HG03196 (cell line): ENCODE data around the gene TSPAN14.
A peak's percentile ranks its signal among the peaks of the same experiment; 100 is the strongest.

ENCODE experiments used
- ATAC-seq: cut with Tn5 transposase; IDR thresholded peaks from one replicate; pipeline ENCODE4 v1.9.1; 2021; ENCODE audit not compliant: unreplicated experiment

TSPAN14 gene

DNA sequence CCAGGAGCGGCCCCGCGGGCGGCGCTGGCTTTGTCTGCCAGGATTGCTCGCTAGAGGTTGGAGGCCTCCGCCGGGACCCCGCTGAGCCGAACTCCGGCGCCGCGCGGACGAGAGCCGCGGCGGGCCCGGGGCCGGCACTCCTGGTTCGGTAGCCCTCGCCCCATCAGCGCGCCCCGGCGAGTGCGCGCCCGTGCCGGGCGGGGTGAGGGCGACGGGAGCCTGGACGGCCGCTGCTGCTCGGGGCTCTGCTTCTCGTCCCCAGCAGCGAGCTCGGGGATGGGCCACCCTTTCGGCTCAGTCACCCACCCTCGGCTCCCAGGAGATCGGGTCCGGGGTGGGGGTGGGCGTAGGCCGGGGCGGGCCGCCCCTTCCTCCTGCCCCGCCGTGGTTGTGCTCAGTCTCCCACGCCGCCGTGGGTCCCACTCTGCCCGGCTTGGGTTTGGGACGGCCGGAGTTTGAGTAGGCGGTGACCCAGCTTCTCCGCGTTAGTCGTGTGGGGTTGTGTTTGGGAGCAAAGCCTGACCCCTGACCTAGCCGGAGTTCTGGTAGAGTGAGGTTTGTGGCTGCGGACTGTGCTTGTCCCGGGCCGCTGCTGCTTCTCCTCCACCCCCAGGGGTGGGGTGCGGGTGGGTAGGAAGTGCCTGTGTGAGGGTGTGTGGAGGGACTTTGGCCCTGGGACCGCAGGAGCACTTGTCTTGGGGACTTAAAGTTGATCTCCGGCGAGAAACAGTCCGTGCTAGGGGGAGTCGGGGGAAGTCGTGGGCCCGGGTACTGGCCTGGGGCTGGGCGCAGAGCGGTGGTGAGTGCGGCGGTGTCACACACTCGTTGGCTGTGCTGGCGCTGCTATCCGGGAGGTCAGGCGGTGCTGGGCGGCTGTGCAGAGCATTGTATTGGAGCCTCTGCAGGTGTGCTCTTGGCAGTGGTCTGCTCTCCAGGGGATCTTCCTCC, 677 bp downstream of the TSPAN14 start:
- peak; percentile 13 for ATAC-seq

DNA sequence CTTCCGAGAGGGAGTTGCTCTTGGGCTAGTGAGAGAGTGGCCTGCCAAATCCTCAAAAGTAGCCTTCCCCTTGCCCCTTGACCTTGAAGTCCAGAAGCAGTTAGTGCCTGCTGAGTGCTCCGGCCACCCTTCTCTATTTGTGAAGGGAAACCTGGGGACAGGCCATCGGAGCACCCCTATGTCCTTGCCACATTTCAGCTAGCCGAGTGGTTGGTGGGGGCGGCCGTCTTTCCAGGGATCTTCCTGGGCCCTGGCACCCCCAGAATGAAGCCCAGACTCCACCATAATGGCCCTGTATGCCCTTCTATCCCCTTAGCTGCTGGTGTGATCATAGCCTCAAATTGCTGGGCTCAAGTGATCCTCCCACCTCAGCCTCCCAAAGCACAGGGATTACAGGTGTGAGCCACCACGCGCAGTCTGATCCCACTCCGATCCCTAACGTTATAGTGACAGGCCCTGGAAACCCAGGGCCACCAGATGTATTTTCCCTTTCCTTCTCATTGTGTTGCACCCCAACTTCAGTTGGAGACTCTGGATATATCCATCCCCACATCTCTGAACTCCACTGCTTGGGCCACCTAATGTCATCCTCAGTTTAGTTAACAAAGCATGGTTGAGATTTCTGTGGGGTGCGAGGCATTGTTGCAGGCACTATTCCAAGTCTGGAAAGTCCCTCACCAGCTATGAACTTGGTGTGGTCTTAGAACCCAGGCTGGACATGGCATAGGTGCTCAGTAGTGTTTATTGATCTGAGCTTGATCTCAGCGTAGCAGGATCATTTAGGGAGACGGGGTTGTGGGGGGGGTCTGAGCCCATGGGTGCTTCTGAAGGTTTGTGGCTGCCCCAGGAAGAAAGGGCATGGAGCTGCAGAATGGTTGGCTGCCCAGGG, 1.6 kb downstream of the TSPAN14 start:
- no peak for ATAC-seq

DNA sequence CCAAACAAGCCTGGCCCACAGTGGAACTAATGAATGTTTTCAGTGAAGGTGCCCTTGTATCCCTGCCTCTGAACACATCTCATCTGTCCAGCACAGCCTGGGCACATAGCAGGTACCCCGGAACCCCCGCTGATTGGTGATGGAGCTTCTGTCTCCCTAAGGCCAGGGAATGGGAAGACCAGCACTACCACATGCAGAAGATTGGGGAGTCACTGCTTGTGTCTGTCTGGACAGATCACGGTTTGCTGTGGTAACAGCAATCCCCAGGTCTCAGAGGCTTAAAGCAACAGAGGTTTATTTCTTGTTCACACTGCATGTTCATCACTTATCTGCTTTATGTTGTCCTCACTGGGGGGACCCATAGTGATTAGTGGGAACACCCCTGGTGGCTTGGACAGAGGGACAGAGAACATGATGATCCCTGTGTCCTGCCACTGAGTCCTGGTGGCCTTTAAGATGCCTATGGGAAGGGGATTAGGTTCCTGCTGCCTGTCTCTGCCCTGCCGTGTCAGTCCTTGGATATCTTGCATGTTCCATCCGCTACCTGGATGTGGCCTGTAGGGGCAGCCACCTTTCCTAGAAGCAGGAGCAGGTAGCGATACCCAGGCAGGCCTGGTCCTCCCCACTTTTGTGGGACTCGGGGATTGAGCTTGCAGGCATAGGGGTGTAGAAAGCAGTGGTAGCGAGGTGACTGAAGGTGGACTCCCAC, 3.6 kb downstream of the TSPAN14 start:
- ATAC-seq: no peak

- ATAC-seq: no peak
Measured at GRCh38 chr10:80458263-80458625, 4.1 kb downstream of the TSPAN14 start.

DNA sequence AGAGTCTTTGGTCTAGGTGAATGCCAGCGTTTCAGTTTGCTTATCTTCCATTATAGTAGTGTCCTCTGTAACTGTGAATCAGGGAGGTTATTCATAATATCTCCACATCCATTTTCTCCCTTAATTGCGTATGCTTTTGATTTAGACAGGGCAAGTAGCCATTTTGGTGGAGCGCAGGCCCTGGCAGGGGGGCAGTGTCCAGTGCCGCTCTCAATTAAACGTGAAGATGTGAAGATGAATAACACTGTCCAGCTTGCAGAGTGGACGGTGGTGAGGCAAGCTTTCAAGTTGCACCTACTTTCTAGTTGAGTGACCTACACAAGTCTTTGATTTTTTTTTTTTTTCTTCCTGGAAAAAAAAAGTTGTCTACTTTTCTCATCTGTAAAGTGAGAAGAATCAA, 4.5 kb downstream of the TSPAN14 start:
- no peak for ATAC-seq

- peak; percentile 55 for ATAC-seq
Measured at GRCh38 chr10:80459047-80459865, 5.1 kb downstream of the TSPAN14 start.

DNA sequence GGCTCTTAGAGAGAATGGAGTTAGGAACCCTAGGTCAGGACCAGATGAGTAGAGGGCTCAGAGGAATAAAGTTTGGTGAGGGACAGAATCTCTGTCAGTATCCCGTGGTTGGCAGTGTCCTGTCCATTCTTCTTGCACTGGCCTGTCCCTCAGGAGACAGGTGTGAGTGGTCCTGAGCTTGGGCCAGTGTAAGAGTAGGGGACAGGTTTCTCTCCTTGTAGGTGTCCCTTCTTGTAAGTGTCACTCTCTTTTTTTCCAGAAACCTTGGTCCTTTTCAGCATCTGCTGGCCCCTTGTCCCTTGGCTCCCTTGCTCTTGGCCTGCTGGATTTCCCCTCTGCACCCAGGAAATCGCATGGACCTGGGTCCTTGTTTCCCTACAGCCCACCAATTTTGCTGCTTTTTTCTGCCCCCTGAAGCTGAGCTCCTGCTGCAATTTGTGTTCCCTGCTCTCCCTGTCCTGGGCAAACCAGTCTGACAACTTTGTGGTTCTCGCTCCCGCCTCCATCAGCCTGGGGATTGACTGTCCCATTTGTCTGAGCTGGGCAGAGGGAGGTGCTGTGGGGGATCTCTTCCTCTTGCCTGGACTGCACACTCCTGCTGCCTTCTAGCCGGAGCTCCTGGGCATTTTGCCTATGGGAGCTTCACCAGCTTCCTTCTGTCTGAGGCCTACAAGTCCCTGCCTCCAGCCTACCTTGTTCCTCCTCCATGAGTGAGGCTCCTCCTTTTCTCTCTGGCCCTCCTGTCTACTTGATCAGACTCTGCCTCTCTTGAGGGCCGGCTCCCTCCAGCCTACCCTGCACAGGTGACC, 6.5 kb downstream of the TSPAN14 start:
- no peak for ATAC-seq

DNA sequence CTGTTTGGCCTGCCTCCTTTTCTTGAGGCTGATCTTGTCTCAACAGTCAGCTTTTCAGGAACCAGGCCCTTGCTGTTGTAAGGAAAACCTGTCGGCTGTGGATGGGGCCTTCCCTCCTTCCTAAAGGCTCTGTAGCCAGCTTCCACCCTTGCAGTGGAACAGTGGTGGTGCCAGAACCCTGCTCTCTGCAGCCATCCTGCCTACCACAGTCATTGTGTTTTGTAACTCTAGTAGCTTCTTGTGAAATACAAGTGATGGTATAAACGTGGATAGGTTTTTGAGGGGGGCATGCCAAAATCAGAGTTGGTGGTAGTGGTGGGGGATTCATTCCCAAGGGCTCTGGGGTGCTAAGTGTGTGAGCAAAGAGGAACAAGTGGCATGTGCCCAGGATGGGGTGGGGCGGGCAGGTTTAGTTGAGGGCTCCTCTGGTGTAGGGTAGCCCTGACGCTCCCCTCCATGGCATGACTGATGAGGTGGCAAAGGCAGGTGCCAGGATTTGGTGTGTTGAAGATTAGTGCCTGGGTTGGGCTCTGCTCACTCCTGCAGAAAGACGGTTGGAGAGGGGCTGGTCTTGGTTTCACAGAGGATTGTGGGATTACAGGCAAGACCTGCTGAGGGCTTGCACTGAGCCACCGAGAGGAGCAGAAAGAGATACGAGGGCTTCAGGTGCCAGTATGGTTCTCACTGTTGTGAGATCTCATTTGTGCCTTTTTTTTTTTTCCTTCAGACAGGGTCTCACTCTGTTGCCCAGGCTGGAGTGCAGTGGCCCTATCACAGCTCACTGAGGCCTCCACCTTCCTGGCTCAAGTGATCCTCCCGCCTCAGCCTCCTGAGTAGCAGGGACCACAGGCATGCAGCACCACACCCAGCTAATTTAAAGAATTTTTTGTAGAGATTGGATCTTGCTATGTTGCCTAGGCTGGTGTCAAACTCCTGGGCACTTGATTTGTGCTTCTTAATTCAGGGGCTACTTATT, 7.4 kb downstream of the TSPAN14 start:
- ATAC-seq: no peak

DNA sequence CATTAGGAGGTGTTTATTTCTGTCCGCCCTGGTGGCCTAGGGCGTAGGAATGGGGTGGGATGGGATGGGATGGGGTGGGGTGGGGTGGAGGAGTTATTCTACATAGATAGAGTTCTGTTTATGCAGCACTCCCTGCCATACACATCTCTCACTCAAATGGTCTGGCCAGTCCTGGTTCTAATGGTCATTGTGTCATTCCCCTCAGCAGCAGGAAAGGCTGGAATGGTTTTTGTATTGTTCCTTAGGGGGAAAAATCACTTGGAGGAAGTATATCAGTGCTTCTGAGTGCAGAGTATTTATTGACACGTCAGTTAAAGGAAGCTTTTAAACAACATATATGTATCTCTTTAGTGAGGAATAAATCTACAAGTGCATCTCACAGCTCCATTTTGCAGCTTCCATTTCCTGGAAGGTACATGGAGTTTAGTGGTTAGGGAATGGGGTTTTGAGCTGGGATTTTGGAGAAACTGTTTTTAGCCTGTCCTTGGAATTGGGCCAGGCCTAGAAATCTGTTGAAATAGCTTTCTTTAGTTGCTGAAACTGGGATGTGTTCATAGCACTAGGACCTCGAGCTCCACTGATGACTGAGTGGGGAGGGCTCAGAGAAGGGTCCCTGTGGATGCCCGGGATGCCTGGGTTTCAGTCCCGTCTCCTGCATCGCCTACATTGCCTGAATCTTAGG, 8.3 kb downstream of the TSPAN14 start:
- no peak for ATAC-seq

- ATAC-seq: no peak
Measured at GRCh38 chr10:80462981-80463741, 9.1 kb downstream of the TSPAN14 start.

DNA sequence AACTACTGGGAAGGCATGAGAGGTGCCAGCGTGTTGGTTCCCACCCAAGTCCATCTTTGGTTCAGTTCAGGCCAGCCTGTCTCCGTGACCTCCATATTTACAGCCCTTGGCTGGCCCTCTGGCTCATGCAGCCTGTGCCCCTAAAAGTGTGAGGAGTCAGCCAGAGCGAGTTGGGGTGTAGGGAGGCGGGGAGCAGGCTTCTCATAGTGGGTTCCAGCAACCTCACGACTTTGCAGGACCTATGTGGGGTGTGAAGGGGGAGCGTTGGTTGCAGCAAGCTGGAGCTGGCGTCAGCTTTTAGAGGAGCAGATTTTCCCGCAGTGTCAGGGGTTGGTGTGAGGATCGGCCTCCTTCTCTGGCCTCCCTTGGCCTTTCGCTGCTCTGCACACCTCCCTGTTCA, 9.8 kb downstream of the TSPAN14 start:
- ATAC-seq: no peak

DNA sequence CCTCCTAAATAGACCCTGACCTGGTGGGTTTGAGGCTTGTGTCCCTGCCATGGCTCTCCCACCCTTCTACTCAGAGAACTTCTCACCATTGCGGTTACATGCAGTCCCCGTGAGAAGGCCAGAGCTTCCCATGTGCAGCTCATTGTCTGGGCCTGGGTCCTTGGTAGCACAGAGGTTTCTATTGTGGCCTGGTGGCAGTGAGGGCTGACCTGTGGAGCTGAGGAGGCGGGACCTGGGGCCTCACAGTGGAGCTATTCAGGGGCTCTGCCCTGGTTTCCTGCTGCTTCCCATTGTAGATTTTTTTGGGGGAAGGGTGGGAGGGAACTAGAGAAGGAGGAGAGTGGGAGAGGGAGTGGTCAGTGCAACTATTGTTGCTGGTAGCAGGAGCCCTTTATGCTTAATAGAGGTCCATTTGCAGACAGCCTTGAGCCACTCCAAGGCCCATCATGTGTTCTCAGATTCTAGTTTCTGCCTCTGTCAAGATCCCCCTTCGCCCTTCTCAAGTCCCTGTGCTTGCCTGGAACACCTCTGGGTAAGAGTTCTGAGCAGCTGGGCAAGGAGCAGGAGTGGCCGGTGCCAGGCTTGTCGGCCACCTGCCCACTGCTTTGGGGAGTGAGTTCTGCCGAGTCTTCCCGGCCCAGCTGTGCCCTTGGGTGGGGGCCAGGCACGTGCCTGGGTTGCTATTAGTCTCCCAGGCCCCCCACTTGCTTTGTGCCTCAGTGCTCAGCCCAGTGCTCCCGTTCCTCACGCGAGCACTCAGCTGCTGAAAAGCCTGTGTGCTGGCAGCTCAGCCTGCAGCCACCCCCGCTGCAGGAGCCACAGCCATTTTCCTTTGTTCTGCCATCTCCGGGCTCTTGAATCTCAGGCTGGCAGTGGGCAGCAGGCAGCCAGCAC, 10.7 kb downstream of the TSPAN14 start:
- no peak for ATAC-seq

GRCh38 chr10:80465451-80465835, 11.3 kb downstream of the TSPAN14 start:
- no peak for ATAC-seq

DNA sequence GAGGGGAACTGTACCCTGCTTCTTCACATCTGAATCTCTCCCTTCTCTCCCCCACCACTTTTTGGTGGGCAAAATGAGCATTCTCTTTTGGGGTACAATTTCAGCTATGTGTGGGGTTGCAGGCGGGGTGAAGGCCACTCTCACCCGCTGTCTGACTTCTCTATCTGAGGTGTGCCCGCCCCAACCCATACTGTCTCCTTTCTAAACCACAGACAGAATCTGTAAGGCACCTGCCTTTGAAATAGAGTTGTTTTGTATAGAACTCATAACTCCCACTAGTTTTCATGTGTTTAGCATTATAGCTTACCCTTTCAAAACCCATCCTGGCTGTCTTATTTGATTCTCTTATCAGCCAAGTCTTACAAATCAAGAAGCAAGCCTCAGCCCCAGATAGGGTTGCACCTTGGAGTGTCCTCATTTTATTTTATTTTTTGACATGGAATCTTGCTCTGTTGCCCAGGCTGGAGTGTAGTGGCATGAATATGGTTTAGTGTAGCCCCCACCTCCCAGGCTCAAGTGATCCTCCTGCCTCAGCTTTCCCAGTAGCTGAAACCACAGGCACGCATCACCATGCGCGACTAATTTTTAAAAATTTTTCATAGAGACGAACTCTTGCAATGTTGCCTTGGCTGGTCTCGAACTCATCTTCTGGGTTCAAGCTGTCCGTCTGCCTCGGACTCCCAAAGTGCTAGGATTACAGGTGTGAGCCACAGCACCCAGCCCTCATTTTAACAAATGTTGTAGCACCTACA, 11.9 kb downstream of the TSPAN14 start:
- no peak for ATAC-seq

DNA sequence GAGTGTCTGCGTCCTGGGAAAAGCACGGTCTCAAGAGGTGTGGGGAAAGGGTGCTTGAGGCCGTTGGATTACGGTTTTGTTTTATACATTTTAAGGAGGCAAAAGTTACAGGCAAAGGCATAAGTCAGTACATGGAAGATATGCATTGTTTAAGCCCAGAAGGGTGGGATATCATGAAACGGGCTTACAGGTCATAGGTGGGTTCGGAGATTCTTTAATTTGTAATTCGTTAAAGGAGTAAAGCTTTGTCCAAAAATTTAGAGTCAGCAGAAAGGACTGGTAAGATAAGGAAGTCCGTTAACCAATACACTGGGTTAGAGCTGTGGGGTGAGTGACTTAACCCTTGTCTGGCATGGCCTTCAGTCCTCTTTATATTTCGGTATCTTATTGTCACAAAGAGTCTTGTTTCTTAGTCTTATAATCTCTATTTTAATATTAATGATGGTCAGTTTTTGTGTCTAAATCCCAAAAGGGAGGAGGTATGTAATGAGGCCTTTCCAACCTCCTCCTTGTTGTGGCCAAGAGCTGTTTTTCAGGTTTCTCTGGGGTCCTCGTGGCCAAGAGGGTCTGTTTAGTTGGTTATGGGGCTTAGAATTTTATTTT, 12.7 kb downstream of the TSPAN14 start:
- ATAC-seq: no peak
